CD4-positive, CD25-positive, alpha-beta regulatory T cell (primary cell): ENCODE measurements around the gene ATP13A3. TPM values are rescaled to one million over a fixed set of nuclear protein-coding genes. Genes with fewer than 3 reads are reported as not detected.
A peak's percentile ranks its signal among the peaks of the same experiment; 100 is the strongest.

Source experiments
- ATAC-seq, 2 donors: fragments of 150-1000 bp; cut with Tn5 transposase; one replicate each; pipeline ENCODE4 v1.10.0; 2021; ENCODE audit warnings: low read depth in 2 of 2, moderate number of reproducible peaks in 2 of 2, moderate library complexity in 1 of 2
- DNase-seq, 3 donors: peaks; one replicate each; pipeline versions ENCODE4 v3.0.0 to v3.0.0-alpha.2; 2012 to 2022; ENCODE audit warnings: mixed read lengths in 1 of 3
- H3K27ac ChIP-seq: one replicate; pipeline ENCODE4 v1.7.0; 2013; ENCODE audit warnings: mild to moderate bottlenecking, low read length; ENCODE audit not compliant: insufficient read depth, poor library complexity, severe bottlenecking
- H3K27me3 ChIP-seq: one replicate; pipeline ENCODE4 v1.7.0; 2013; ENCODE audit warnings: low read length; ENCODE audit not compliant: control insufficient read depth, insufficient read depth
- H3K36me3 ChIP-seq: one replicate; pipeline ENCODE4 v1.7.0; 2013; ENCODE audit warnings: mild to moderate bottlenecking, low read length, moderate library complexity; ENCODE audit not compliant: control insufficient read depth, insufficient read depth
- H3K4me1 ChIP-seq: 2 replicates; pipeline ENCODE4 v1.7.0; 2013; ENCODE audit warnings: mild to moderate bottlenecking, low read length; ENCODE audit not compliant: insufficient read depth, control insufficient read depth, poor library complexity, severe bottlenecking
- H3K4me3 ChIP-seq: one replicate; pipeline ENCODE4 v1.7.0; 2013; ENCODE audit warnings: low read depth, mild to moderate bottlenecking, low read length, moderate library complexity
- H3K9me3 ChIP-seq, 2 experiments: 1 replicate in 1 of 2; 2 replicates in 1 of 2; pipeline ENCODE4 v1.7.0; 2013; ENCODE audit warnings: low read length in 2 of 2, mild to moderate bottlenecking in 1 of 2, moderate library complexity in 1 of 2; ENCODE audit not compliant: control insufficient read depth in 2 of 2
- H3K27ac Mint-ChIP-seq, 3 donors: one replicate each; pipeline ENCODE4 v1.8.0; 2020 to 2022; ENCODE audit warnings: mild to moderate bottlenecking in 3 of 3, mixed read lengths in 3 of 3, moderate library complexity in 2 of 3
- H3K27me3 Mint-ChIP-seq: one replicate; pipeline ENCODE4 v1.8.0; 2022; ENCODE audit warnings: mild to moderate bottlenecking, mixed read lengths
- H3K36me3 Mint-ChIP-seq: one replicate; pipeline ENCODE4 v1.8.0; 2020; ENCODE audit warnings: mixed read lengths
- H3K4me1 Mint-ChIP-seq, 4 donors: one replicate each; pipeline ENCODE4 v1.8.0; 2020 to 2022; ENCODE audit warnings: mixed read lengths in 4 of 4, mild to moderate bottlenecking in 1 of 4
- H3K4me3 Mint-ChIP-seq, 4 donors: one replicate each; pipeline ENCODE4 v1.8.0; 2020 to 2022; ENCODE audit warnings: mild to moderate bottlenecking in 4 of 4, mixed read lengths in 4 of 4, moderate library complexity in 3 of 4
- H3K9me3 Mint-ChIP-seq, 7 donors: one replicate each; pipeline ENCODE4 v1.8.0; 2020 to 2022; ENCODE audit warnings: mixed read lengths in 7 of 7, mild to moderate bottlenecking in 3 of 7, moderate library complexity in 2 of 7
- polyA plus RNA-seq, 4 donors: library from polyadenylated mRNA; unstranded; fragments of 300-500 nt; fragmentation: Illumina TruSeq; gene quantifications; one replicate each; pipeline ENCODE4 v1.2.3, GENCODE V29; 2021
- total RNA-seq: library from RNA; stranded (reverse); gene quantifications from one replicate; pipeline ENCODE4 v1.2.3, GENCODE V29; 2022

Gene ATP13A3
- total and polyA plus RNA-seq, 5 donors from 2014 or later, result 8.6 to 114 (median 16.0) TPM

- Histone ChIP-seq H3K4me3 (no peak overlapping the region), H3K27ac (no peak overlapping the region), H3K4me1 (no peaks in the 10 kb centered on the region), H3K27me3 (no peaks in the 10 kb centered on the region), H3K36me3 (peaks cover 93% of the 10 kb centered on the region), H3K9me3 (no peaks in the 10 kb centered on the region)
- peak overlapping the region in 2 of 3 donors; percentile 10 to 82 for H3K27ac Mint-ChIP-seq
- H3K36me3 Mint-ChIP-seq, result peaks cover 55% of the 10 kb centered on the region
- peaks cover 4 to 19% (median 8%) of the 10 kb centered on the region in 4 donors for H3K4me1 Mint-ChIP-seq
- H3K4me3 Mint-ChIP-seq, result no peak overlapping the region
- DNase-seq, result no peak
- H3K27me3 Mint-ChIP-seq, result no peaks in the 10 kb centered on the region
- no peak for ATAC-seq
- no peaks in the 10 kb centered on the region for H3K9me3 Mint-ChIP-seq
Measured at GRCh38 chr3:194439881-194440550, 46.8 kb downstream of the ATP13A3 start.

- H3K36me3 ChIP-seq, result peaks cover 91% of the 10 kb centered on the region
- no peaks in the 10 kb centered on the region for H3K4me1 ChIP-seq
- peaks cover 46% of the 10 kb centered on the region for H3K36me3 Mint-ChIP-seq
- no peaks in the 10 kb centered on the region for H3K9me3 ChIP-seq
- ATAC-seq (no peak), DNase-seq (no peak)
- no peak overlapping the region for H3K27ac Mint-ChIP-seq
- peaks cover 4 to 12% (median 5%) of the 10 kb centered on the region in 4 donors for H3K4me1 Mint-ChIP-seq
- no peaks in the 10 kb centered on the region for H3K27me3 Mint-ChIP-seq
- H3K4me3 ChIP-seq, result no peak overlapping the region
- H3K27ac ChIP-seq, result no peak overlapping the region
- no peaks in the 10 kb centered on the region for H3K27me3 ChIP-seq
- no peak overlapping the region for H3K4me3 Mint-ChIP-seq
- H3K9me3 Mint-ChIP-seq, result no peaks in the 10 kb centered on the region
Measured at GRCh38 chr3:194434503-194434902, 52.3 kb downstream of the ATP13A3 start.

- H3K27ac ChIP-seq, result no peak overlapping the region
- peaks cover 88% of the 10 kb centered on the region for H3K36me3 ChIP-seq
- H3K27ac Mint-ChIP-seq, result no peak overlapping the region
- no peaks in the 10 kb centered on the region for H3K9me3 Mint-ChIP-seq
- ATAC-seq (no peak), DNase-seq (no peak)
- no peaks in the 10 kb centered on the region for H3K27me3 ChIP-seq
- H3K4me3 Mint-ChIP-seq, result no peak overlapping the region
- H3K9me3 ChIP-seq, result no peaks in the 10 kb centered on the region
- H3K4me1 ChIP-seq, result no peaks in the 10 kb centered on the region
- peaks cover 0 to 4% (median 0%) of the 10 kb centered on the region in 4 donors for H3K4me1 Mint-ChIP-seq
- no peak overlapping the region for H3K4me3 ChIP-seq
- no peaks in the 10 kb centered on the region for H3K27me3 Mint-ChIP-seq
- peaks cover 38% of the 10 kb centered on the region for H3K36me3 Mint-ChIP-seq
Measured at GRCh38 chr3:194431554-194431953, 55.2 kb downstream of the ATP13A3 start.

- no peaks in the 10 kb centered on the region for H3K9me3 ChIP-seq
- Mint-ChIP-seq H3K4me1 (peaks cover 0 to 12% (median 3%) of the 10 kb centered on the region in 4 donors), H3K4me3 (no peak overlapping the region), H3K27ac (no peak overlapping the region), H3K9me3 (no peaks in the 10 kb centered on the region), H3K27me3 (no peaks in the 10 kb centered on the region), H3K36me3 (peaks cover 28% of the 10 kb centered on the region)
- DNase-seq (no peak), ATAC-seq (no peak)
- no peaks in the 10 kb centered on the region for H3K27me3 ChIP-seq
- H3K27ac ChIP-seq, result no peak overlapping the region
- H3K36me3 ChIP-seq, result peaks cover 67% of the 10 kb centered on the region
- no peak overlapping the region for H3K4me3 ChIP-seq
- no peaks in the 10 kb centered on the region for H3K4me1 ChIP-seq
Measured at GRCh38 chr3:194425399-194425798, 61.4 kb downstream of the ATP13A3 start.

GRCh38 chr3:194424953-194425352 lies 61.8 kb downstream of the ATP13A3 start:
- no peaks in the 10 kb centered on the region for H3K27me3 Mint-ChIP-seq
- H3K36me3 Mint-ChIP-seq, result peaks cover 28% of the 10 kb centered on the region
- Histone ChIP-seq H3K36me3 (peaks cover 63% of the 10 kb centered on the region), H3K27ac (no peak overlapping the region), H3K4me1 (no peaks in the 10 kb centered on the region), H3K4me3 (no peak overlapping the region), H3K27me3 (no peaks in the 10 kb centered on the region), H3K9me3 (no peaks in the 10 kb centered on the region)
- no peak for DNase-seq
- H3K4me3 Mint-ChIP-seq, result no peak overlapping the region
- H3K27ac Mint-ChIP-seq, result no peak overlapping the region
- H3K4me1 Mint-ChIP-seq, result peaks cover 0 to 12% (median 3%) of the 10 kb centered on the region in 4 donors
- ATAC-seq, result no peak
- H3K9me3 Mint-ChIP-seq, result no peaks in the 10 kb centered on the region

GRCh38 chr3:194424373-194424772 lies 62.4 kb downstream of the ATP13A3 start:
- Histone ChIP-seq H3K36me3 (peaks cover 61% of the 10 kb centered on the region), H3K4me3 (no peak overlapping the region), H3K4me1 (no peaks in the 10 kb centered on the region), H3K27me3 (no peaks in the 10 kb centered on the region), H3K27ac (no peak overlapping the region), H3K9me3 (no peaks in the 10 kb centered on the region)
- no peak overlapping the region for H3K27ac Mint-ChIP-seq
- no peaks in the 10 kb centered on the region for H3K27me3 Mint-ChIP-seq
- H3K36me3 Mint-ChIP-seq, result peaks cover 26% of the 10 kb centered on the region
- no peak overlapping the region for H3K4me3 Mint-ChIP-seq
- peaks cover 0 to 15% (median 3%) of the 10 kb centered on the region in 4 donors for H3K4me1 Mint-ChIP-seq
- H3K9me3 Mint-ChIP-seq, result peaks cover 0 to under 1% (median 0%) of the 10 kb centered on the region in 7 donors
- no peak for ATAC-seq
- DNase-seq, result no peak

- ATAC-seq (no peak), DNase-seq (no peak)
- no peak overlapping the region for H3K4me3 ChIP-seq
- no peaks in the 10 kb centered on the region for H3K27me3 Mint-ChIP-seq
- no peaks in the 10 kb centered on the region for H3K27me3 ChIP-seq
- H3K9me3 Mint-ChIP-seq, result peaks cover 0 to 1% (median 0%) of the 10 kb centered on the region in 7 donors
- peaks cover 27% of the 10 kb centered on the region for H3K36me3 Mint-ChIP-seq
- peaks cover 60% of the 10 kb centered on the region for H3K36me3 ChIP-seq
- no peaks in the 10 kb centered on the region for H3K4me1 ChIP-seq
- no peaks in the 10 kb centered on the region for H3K9me3 ChIP-seq
- H3K4me1 Mint-ChIP-seq, result peaks cover 0 to 22% (median 3%) of the 10 kb centered on the region in 4 donors
- no peak overlapping the region for H3K27ac Mint-ChIP-seq
- H3K4me3 Mint-ChIP-seq, result no peak overlapping the region
- H3K27ac ChIP-seq, result no peak overlapping the region
Measured at GRCh38 chr3:194423317-194423716, 63.5 kb downstream of the ATP13A3 start.

GRCh38 chr3:194422188-194422587 lies 64.6 kb downstream of the ATP13A3 start:
- H3K27me3 ChIP-seq, result no peaks in the 10 kb centered on the region
- H3K4me1 ChIP-seq, result no peaks in the 10 kb centered on the region
- Mint-ChIP-seq H3K9me3 (peaks cover 0 to 1% (median 0%) of the 10 kb centered on the region in 7 donors), H3K4me3 (no peak overlapping the region), H3K27ac (no peak overlapping the region), H3K27me3 (no peaks in the 10 kb centered on the region), H3K4me1 (peaks cover 0 to 22% (median 3%) of the 10 kb centered on the region in 4 donors), H3K36me3 (peaks cover 26% of the 10 kb centered on the region)
- no peaks in the 10 kb centered on the region for H3K9me3 ChIP-seq
- DNase-seq, result no peak
- no peak for ATAC-seq
- H3K4me3 ChIP-seq, result no peak overlapping the region
- no peak overlapping the region for H3K27ac ChIP-seq
- H3K36me3 ChIP-seq, result peaks cover 56% of the 10 kb centered on the region
